ENCODE measurements around the gene CCDC60.
A peak's percentile ranks its signal among the peaks of the same experiment; 100 is the strongest.

The CCDC60 gene

DNA sequence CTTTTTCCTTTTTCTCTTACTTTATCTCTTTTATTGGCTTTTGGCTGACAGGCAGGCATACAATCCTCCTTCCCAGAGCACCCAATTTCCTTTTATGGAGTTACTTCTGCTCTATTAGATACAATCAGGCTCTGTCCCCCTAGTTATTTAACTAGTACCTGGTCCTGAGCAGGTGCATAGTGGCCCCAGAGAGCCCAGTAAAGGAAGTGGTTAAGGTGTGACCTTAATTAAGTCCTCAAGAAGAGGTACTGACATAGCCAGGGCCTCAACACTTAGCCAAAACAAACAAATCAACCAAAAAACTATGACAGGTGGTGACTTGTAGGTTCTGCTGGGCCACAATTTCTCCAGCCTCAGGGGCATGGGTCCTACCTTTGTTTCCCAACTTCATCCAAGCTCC, 82.9 kb downstream of the CCDC60 start:
- Histone ChIP-seq H3K9ac (ENCODE audit: low read length) (no peak overlapping the region), H3K27ac (ENCODE audit: low read length) (no peak overlapping the region), H3K9me3 (ENCODE audit: control insufficient read depth, low read depth, low read length) (no peaks in the 10 kb centered on the region)

DNA sequence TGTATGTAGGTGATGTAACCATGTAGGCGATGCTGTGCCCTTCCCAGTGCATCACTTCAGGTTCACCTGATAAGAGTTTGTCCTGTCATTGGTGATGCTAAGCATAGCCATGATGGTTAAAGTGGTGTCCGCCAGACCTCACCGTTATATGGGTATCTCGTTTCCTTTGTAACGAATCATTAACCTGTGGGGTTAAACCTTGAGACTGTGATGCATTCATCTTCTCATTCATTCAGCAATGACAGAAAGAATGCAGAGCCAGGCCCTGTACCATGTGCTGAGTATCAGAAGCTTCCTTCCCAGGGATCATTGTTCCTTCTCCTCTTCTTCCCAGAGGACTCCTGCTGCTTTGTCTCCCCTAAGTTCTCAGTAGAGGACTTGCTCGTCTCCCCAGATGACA, 84.9 kb downstream of the CCDC60 start:
- Histone ChIP-seq H3K27me3 (ENCODE audit: control insufficient read depth, insufficient read depth, low read length) (no peaks in the 10 kb centered on the region), H3K9ac (ENCODE audit: low read length) (no peak overlapping the region), H3K36me3 (ENCODE audit: control insufficient read depth, low read depth, low read length) (no peaks in the 10 kb centered on the region), H3K9me3 (ENCODE audit: control insufficient read depth, low read depth, low read length) (no peaks in the 10 kb centered on the region), H3K27ac (ENCODE audit: low read length) (no peak overlapping the region), H3K4me3 (ENCODE audit: low read length) (no peak overlapping the region), H3K4me1 (ENCODE audit: control insufficient read depth, low read depth, low read length) (peaks cover 5% of the 10 kb centered on the region)

More for the DNA sequence above, 82.9 kb downstream of the CCDC60 start:
- Histone ChIP-seq H3K4me3 (ENCODE audit: low read length) (no peak overlapping the region), H3K4me1 (ENCODE audit: control insufficient read depth, low read depth, low read length) (peaks cover 4% of the 10 kb centered on the region), H3K36me3 (ENCODE audit: control insufficient read depth, low read depth, low read length) (no peaks in the 10 kb centered on the region), H3K27me3 (ENCODE audit: control insufficient read depth, insufficient read depth, low read length) (no peaks in the 10 kb centered on the region)

DNA sequence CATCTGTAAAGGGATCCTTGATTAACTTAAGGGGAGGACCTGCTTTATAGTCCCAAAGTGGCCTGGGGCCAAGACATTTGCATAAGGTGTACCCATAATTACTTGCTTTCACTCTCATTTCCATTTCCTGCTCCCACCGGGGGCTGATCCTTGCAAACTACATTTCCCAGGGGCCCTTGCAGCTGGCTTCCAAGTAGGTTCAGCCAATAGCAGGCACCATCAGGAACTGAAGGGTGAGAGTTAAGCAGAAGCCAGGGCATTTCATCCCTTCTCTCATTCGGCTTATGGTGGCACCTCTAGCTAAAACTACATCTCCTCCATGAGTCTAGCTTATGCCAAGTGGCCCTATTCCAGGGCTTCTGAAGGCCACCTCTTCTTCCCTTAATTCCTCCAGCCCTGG, 88.8 kb downstream of the CCDC60 start:
- no peak overlapping the region for H3K9ac ChIP-seq (ENCODE audit: low read length)
- no peaks in the 10 kb centered on the region for H3K9me3 ChIP-seq (ENCODE audit: control insufficient read depth, low read depth, low read length)
- no peaks in the 10 kb centered on the region for H3K27me3 ChIP-seq (ENCODE audit: control insufficient read depth, insufficient read depth, low read length)
- no peak overlapping the region for H3K27ac ChIP-seq (ENCODE audit: low read length)
- peaks cover 5% of the 10 kb centered on the region for H3K4me1 ChIP-seq (ENCODE audit: control insufficient read depth, low read depth, low read length)
- H3K4me3 ChIP-seq (ENCODE audit: low read length), result peak overlapping the region; percentile 23
- no peaks in the 10 kb centered on the region for H3K36me3 ChIP-seq (ENCODE audit: control insufficient read depth, low read depth, low read length)

DNA sequence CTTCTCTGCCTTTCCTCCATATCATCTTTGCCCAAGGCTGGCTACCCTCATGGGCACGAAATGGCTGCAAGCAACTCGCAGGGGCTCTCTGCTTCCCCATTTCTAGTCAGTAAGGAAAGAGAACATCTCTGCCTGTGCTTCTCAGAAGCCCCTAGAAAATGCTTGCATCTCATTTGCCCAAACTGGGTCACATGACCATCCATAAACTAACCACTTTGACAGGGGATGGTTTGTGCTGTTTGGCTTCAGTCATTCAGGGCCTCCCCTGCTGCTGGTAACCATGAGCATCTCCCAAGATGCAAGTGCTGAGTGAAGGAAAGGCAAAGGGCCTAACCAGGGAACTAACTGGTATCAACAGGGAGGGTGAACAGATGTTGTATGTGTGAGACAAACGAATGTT, 91.1 kb downstream of the CCDC60 start:
- H3K4me1 ChIP-seq (ENCODE audit: control insufficient read depth, low read depth, low read length), result peaks cover 5% of the 10 kb centered on the region
- H3K27me3 ChIP-seq (ENCODE audit: control insufficient read depth, insufficient read depth, low read length), result no peaks in the 10 kb centered on the region
- H3K27ac ChIP-seq (ENCODE audit: low read length), result no peak overlapping the region

GRCh38 chr12:119431151-119431550, 96.6 kb downstream of the CCDC60 start:
- H3K27me3 ChIP-seq (ENCODE audit: control insufficient read depth, insufficient read depth, low read length), result no peaks in the 10 kb centered on the region
- no peak overlapping the region for H3K4me3 ChIP-seq (ENCODE audit: low read length)
- no peak overlapping the region for H3K27ac ChIP-seq (ENCODE audit: low read length)
- no peak overlapping the region for H3K9ac ChIP-seq (ENCODE audit: low read length)
- H3K9me3 ChIP-seq (ENCODE audit: control insufficient read depth, low read depth, low read length), result no peaks in the 10 kb centered on the region
- H3K36me3 ChIP-seq (ENCODE audit: control insufficient read depth, low read depth, low read length), result no peaks in the 10 kb centered on the region
- H3K4me1 ChIP-seq (ENCODE audit: control insufficient read depth, low read depth, low read length), result no peaks in the 10 kb centered on the region

More for the DNA sequence above, 91.1 kb downstream of the CCDC60 start:
- no peaks in the 10 kb centered on the region for H3K36me3 ChIP-seq (ENCODE audit: control insufficient read depth, low read depth, low read length)
- H3K9ac ChIP-seq (ENCODE audit: low read length), result no peak overlapping the region
- no peak overlapping the region for H3K4me3 ChIP-seq (ENCODE audit: low read length)
- no peaks in the 10 kb centered on the region for H3K9me3 ChIP-seq (ENCODE audit: control insufficient read depth, low read depth, low read length)

DNA sequence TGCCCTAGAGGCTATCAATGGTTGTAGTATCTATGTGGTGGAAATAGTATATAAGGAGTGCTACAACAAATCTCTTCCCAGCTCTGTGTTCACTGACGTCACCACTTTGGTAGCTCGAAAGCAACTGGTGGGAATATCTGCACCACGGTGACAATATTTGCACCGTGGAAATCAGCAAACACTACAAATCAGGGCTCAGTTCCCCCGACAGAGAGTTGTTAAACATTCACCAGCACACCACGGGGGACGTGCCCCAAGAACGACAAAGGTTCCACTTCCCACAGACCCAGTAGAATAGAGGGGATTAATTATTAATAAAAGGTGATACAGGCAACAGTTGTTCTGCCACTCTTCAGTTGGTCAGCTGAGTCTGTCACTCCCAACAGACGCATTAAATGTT, 98.4 kb downstream of the CCDC60 start:
- Histone ChIP-seq H3K9me3 (ENCODE audit: control insufficient read depth, low read depth, low read length) (no peaks in the 10 kb centered on the region), H3K4me3 (ENCODE audit: low read length) (no peak overlapping the region), H3K4me1 (ENCODE audit: control insufficient read depth, low read depth, low read length) (no peaks in the 10 kb centered on the region), H3K27me3 (ENCODE audit: control insufficient read depth, insufficient read depth, low read length) (no peaks in the 10 kb centered on the region), H3K27ac (ENCODE audit: low read length) (no peak overlapping the region), H3K9ac (ENCODE audit: low read length) (no peak overlapping the region), H3K36me3 (ENCODE audit: control insufficient read depth, low read depth, low read length) (no peaks in the 10 kb centered on the region)

DNA sequence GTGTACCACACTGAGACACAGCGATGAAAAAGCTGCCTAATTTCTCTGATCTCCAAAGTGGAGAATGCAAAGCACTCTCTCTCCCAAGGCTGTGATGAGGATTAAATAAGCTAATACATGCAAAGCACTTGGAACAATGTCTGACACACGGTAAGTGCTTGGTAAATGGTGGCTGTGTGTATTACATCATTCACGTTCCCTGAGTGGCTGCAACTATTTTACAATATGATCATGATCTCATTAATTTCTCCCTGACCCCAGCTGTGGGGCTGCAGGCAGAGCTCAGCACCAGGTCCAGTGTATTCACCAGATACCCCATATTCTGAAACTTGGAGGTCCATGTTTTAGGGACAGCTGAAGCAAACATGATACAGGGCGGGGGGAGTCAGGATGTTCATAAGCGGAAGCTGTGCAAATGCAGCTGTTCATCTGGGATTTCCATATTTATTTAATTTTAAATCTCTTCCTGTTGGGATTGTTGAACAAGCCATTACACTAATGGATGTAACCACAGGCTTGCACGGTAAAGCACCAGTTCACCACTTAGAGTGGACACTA, 106.4 kb downstream of the CCDC60 start:
- Histone ChIP-seq H3K4me1 (ENCODE audit: control insufficient read depth, low read depth, low read length) (no peaks in the 10 kb centered on the region), H3K9me3 (ENCODE audit: control insufficient read depth, low read depth, low read length) (no peaks in the 10 kb centered on the region), H3K9ac (ENCODE audit: low read length) (no peak overlapping the region), H3K36me3 (ENCODE audit: control insufficient read depth, low read depth, low read length) (no peaks in the 10 kb centered on the region), H3K27me3 (ENCODE audit: control insufficient read depth, insufficient read depth, low read length) (no peaks in the 10 kb centered on the region), H3K27ac (ENCODE audit: low read length) (no peak overlapping the region), H3K4me3 (ENCODE audit: low read length) (no peak overlapping the region)

DNA sequence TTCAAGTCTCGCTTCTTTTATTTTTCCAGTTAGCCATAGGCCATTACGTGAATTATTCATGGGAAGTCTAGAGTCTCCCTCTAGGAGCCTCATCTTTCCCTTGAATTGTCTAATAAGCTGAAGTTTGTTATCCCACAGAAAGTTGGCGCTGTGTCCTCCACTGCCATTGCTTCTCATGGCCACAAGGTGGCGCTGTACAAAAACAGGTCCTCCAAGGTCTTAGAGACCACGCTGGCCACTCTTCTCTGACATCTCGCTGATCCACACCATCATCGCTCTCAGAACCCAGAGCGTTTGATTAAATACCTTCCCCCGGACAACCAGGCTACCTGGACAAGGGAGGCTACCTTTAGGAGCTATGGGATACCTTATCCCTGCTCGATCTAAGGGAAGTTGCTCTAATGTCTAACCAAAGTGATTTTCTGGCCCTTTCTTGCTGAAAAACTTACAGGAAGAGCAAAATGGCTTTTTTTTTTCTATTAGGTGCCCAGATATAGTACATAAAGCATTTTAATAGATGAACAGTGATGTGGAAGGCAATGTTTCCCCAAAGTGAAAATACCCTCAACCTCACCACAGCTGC, 110.0 kb downstream of the CCDC60 start:
- peak overlapping the region; percentile 40 for H3K4me3 ChIP-seq (ENCODE audit: low read length)
- no peaks in the 10 kb centered on the region for H3K4me1 ChIP-seq (ENCODE audit: control insufficient read depth, low read depth, low read length)
- H3K9ac ChIP-seq (ENCODE audit: low read length), result no peak overlapping the region
- H3K9me3 ChIP-seq (ENCODE audit: control insufficient read depth, low read depth, low read length), result no peaks in the 10 kb centered on the region
- no peaks in the 10 kb centered on the region for H3K27me3 ChIP-seq (ENCODE audit: control insufficient read depth, insufficient read depth, low read length)
- H3K27ac ChIP-seq (ENCODE audit: low read length), result no peak overlapping the region
- no peaks in the 10 kb centered on the region for H3K36me3 ChIP-seq (ENCODE audit: control insufficient read depth, low read depth, low read length)

DNA sequence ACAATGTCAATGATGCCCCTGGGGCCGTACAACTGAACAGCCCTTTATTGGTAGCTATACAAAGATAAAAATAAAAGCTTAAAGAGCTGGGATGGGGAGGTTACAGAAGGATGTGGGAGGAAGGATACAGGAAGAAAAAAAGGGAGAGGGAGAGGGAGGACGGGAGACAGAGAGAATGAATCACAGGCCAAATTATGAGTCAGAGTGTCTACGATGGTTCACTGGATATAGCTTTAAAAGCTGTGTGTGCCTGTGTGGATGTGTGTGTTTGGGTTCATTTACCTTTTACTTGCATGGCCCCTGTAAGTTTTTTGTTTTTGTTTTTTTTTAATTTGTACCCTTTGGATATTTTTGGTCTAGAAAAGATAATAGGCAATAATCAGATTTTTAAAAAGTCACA, 111.9 kb downstream of the CCDC60 start:
- H3K9me3 ChIP-seq (ENCODE audit: control insufficient read depth, low read depth, low read length), result no peaks in the 10 kb centered on the region
- H3K27ac ChIP-seq (ENCODE audit: low read length), result no peak overlapping the region
- H3K36me3 ChIP-seq (ENCODE audit: control insufficient read depth, low read depth, low read length), result no peaks in the 10 kb centered on the region
- H3K27me3 ChIP-seq (ENCODE audit: control insufficient read depth, insufficient read depth, low read length), result no peaks in the 10 kb centered on the region
- no peak overlapping the region for H3K4me3 ChIP-seq (ENCODE audit: low read length)
- H3K4me1 ChIP-seq (ENCODE audit: control insufficient read depth, low read depth, low read length), result no peaks in the 10 kb centered on the region
- H3K9ac ChIP-seq (ENCODE audit: low read length), result no peak overlapping the region

- Histone ChIP-seq H3K36me3 (ENCODE audit: control insufficient read depth, low read depth, low read length) (no peaks in the 10 kb centered on the region), H3K27me3 (ENCODE audit: control insufficient read depth, insufficient read depth, low read length) (no peaks in the 10 kb centered on the region), H3K4me1 (ENCODE audit: control insufficient read depth, low read depth, low read length) (no peaks in the 10 kb centered on the region), H3K4me3 (ENCODE audit: low read length) (no peak overlapping the region), H3K9me3 (ENCODE audit: control insufficient read depth, low read depth, low read length) (no peaks in the 10 kb centered on the region), H3K27ac (ENCODE audit: low read length) (no peak overlapping the region), H3K9ac (ENCODE audit: low read length) (no peak overlapping the region)
Measured at GRCh38 chr12:119447126-119447525, 112.6 kb downstream of the CCDC60 start.

- Histone ChIP-seq H3K4me1 (ENCODE audit: control insufficient read depth, low read depth, low read length) (no peaks in the 10 kb centered on the region), H3K36me3 (ENCODE audit: control insufficient read depth, low read depth, low read length) (no peaks in the 10 kb centered on the region), H3K27me3 (ENCODE audit: control insufficient read depth, insufficient read depth, low read length) (no peaks in the 10 kb centered on the region), H3K4me3 (ENCODE audit: low read length) (no peak overlapping the region), H3K9ac (ENCODE audit: low read length) (no peak overlapping the region), H3K27ac (ENCODE audit: low read length) (no peak overlapping the region), H3K9me3 (ENCODE audit: control insufficient read depth, low read depth, low read length) (no peaks in the 10 kb centered on the region)
Measured at GRCh38 chr12:119447618-119448017, 113.1 kb downstream of the CCDC60 start.

DNA sequence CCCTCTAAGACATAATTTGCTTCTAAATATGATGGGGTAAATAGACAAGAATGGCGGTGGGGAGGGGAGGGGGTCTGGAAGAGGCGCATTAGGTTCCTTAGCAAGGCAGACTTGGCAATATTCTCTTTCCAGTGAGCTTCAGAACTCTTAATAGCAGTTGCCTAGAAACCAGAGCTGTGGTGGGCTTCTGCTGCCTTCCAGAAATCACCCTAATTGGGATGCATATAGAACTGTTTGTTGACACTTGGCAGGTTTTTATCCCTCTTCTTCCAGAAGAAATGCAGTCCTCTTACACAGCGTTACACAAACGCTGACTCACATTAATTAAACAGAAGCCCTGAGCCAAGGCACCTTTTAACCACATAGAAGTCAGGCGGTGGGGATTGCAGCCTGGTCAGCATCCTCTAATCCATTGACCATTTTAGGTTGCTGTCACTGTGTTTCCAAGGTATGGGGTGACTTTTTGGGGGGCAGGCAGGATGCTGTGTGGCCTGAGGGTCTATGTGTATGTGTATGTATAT, 114.1 kb downstream of the CCDC60 start:
- Histone ChIP-seq H3K36me3 (ENCODE audit: control insufficient read depth, low read depth, low read length) (no peaks in the 10 kb centered on the region), H3K27ac (ENCODE audit: low read length) (no peak overlapping the region), H3K9ac (ENCODE audit: low read length) (no peak overlapping the region), H3K4me1 (ENCODE audit: control insufficient read depth, low read depth, low read length) (no peaks in the 10 kb centered on the region), H3K9me3 (ENCODE audit: control insufficient read depth, low read depth, low read length) (no peaks in the 10 kb centered on the region), H3K27me3 (ENCODE audit: control insufficient read depth, insufficient read depth, low read length) (no peaks in the 10 kb centered on the region), H3K4me3 (ENCODE audit: low read length) (no peak overlapping the region)
